ENCODE results near the gene DUSP18. TPM values are rescaled to one million over a fixed set of nuclear protein-coding genes. Genes with fewer than 3 reads are reported as not detected.

The DUSP18 gene
- polyA plus RNA-seq, 3 donors, result 13.2 to 34.5 (median 18.9) TPM

GRCh38 chr22:30702856-30703255, 35.2 kb upstream of the DUSP18 start:
- no peaks in the 10 kb centered on the region for H3K4me1 ChIP-seq (ENCODE audit: control insufficient read depth in 1 of 2, insufficient read depth in 2 of 2, low read length in 2 of 2)
- no peaks in the 10 kb centered on the region for H3K79me2 ChIP-seq (ENCODE audit: insufficient read depth, low read length)
- no peaks in the 10 kb centered on the region for H3K27me3 ChIP-seq (ENCODE audit: control insufficient read depth in 2 of 2, insufficient read depth in 2 of 2, low read length in 2 of 2)
- no peaks in the 10 kb centered on the region for H3K9me3 ChIP-seq (replicated peaks in 1 of 2; ENCODE audit: control insufficient read depth in 1 of 2, insufficient read depth in 1 of 2, low read length in 2 of 2)
- no peak overlapping the region for H3K27ac ChIP-seq (ENCODE audit: low read depth in 1 of 2, low read length in 2 of 2)
- no peak overlapping the region for H2AFZ ChIP-seq (ENCODE audit: insufficient read depth, low read depth, low read length, poor library complexity, severe bottlenecking)
- Mint-ChIP-seq H3K36me3 (no peaks in the 10 kb centered on the region), H3K27me3 (ENCODE audit: low read depth in 3 of 3) (peaks cover 5 to 29% (median 5%) of the 10 kb centered on the region in 3 donors), H3K4me1 (peaks cover 3% of the 10 kb centered on the region), H3K27ac (no peak overlapping the region), H3K4me3 (no peak overlapping the region), H3K9me3 (no peaks in the 10 kb centered on the region)
- no peak for DNase-seq
- H3K4me3 ChIP-seq (replicated peaks in 1 of 3; ENCODE audit: low read depth in 2 of 3, low read length in 3 of 3), result no peak overlapping the region
- no peak overlapping the region for H3K4me2 ChIP-seq (replicated peaks; ENCODE audit: extremely low read depth, low read length, poor library complexity, severe bottlenecking)
- intact Hi-C loops (cut with micrococcal nuclease), result no loop called here
- no peaks in the 10 kb centered on the region for H4K20me1 ChIP-seq (ENCODE audit: insufficient read depth, low read length)
- TF ChIP-seq CTCF (IDR thresholded peaks at IDR 0.05), result no peak
- no peak overlapping the region for H3K9ac ChIP-seq (ENCODE audit: insufficient read depth, low read length, poor library complexity, severe bottlenecking)
- no CpG with 5 or more reads among the region's 1 CpG for WGBS (ENCODE audit: insufficient coverage)
- no peaks in the 10 kb centered on the region for H3K36me3 ChIP-seq (replicated peaks in 1 of 2; ENCODE audit: control insufficient read depth in 1 of 2, insufficient read depth in 2 of 2, low read length in 2 of 2)

DNA sequence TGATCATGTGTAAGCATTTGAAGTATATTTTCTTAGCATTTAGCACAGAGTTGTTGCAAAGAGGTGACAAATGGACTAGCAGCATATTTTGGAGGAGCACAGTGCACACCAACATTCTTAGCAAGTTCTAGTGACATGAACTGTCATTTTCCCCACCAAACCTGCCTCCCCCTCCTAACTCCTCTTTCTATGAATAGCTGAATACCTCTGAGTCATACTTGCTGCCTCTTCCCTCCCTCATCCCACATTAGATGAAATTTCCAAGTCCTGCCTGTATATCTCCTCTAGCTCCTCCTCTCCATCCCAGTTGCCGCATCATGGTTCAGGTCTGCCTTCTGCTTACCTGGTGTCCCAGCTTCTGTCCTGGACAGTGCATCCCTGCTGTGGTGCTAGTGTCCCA, 34.2 kb upstream of the DUSP18 start:
- Histone ChIP-seq H4K20me1 (ENCODE audit: insufficient read depth, low read length) (no peaks in the 10 kb centered on the region), H2AFZ (ENCODE audit: insufficient read depth, low read depth, low read length, poor library complexity, severe bottlenecking) (no peak overlapping the region), H3K4me2 (replicated peaks; ENCODE audit: extremely low read depth, low read length, poor library complexity, severe bottlenecking) (no peak overlapping the region), H3K9me3 (replicated peaks in 1 of 2; ENCODE audit: control insufficient read depth in 1 of 2, insufficient read depth in 1 of 2, low read length in 2 of 2) (no peaks in the 10 kb centered on the region), H3K4me1 (ENCODE audit: control insufficient read depth in 1 of 2, insufficient read depth in 2 of 2, low read length in 2 of 2) (no peaks in the 10 kb centered on the region), H3K9ac (ENCODE audit: insufficient read depth, low read length, poor library complexity, severe bottlenecking) (no peak overlapping the region), H3K27ac (ENCODE audit: low read depth in 1 of 2, low read length in 2 of 2) (no peak overlapping the region), H3K36me3 (replicated peaks in 1 of 2; ENCODE audit: control insufficient read depth in 1 of 2, insufficient read depth in 2 of 2, low read length in 2 of 2) (no peaks in the 10 kb centered on the region), H3K79me2 (ENCODE audit: insufficient read depth, low read length) (no peaks in the 10 kb centered on the region), H3K4me3 (replicated peaks in 1 of 3; ENCODE audit: low read depth in 2 of 3, low read length in 3 of 3) (no peak overlapping the region), H3K27me3 (ENCODE audit: control insufficient read depth in 2 of 2, insufficient read depth in 2 of 2, low read length in 2 of 2) (peaks cover 0 to 5% of the 10 kb centered on the region in 2 donors)
- TF ChIP-seq CTCF (IDR thresholded peaks at IDR 0.05), result no peak
- Mint-ChIP-seq H3K4me3 (no peak overlapping the region), H3K27me3 (ENCODE audit: low read depth in 3 of 3) (peaks cover 7 to 37% (median 10%) of the 10 kb centered on the region in 3 donors), H3K27ac (no peak overlapping the region), H3K36me3 (no peaks in the 10 kb centered on the region), H3K9me3 (no peaks in the 10 kb centered on the region), H3K4me1 (peaks cover 3% of the 10 kb centered on the region)
- WGBS (ENCODE audit: insufficient coverage), result 100% methylated on average over 1 of the region's 1 CpG
- intact Hi-C loops (cut with micrococcal nuclease), result no loop called here
- no peak for DNase-seq
